RPMI7951 (cell line): ENCODE measurements around the gene ADGRV1. TPM values are rescaled to one million over a fixed set of nuclear protein-coding genes. Genes with fewer than 3 reads are reported as not detected.
"Not testable (repeated sequence)": the region's sequence is repeated elsewhere in the genome, so short reads cannot be mapped to it uniquely, and the experiment has no call there.

ENCODE experiments used
- DNase-seq: peaks from one replicate; pipeline ENCODE4 v3.0.0-alpha.2; 2012; ENCODE audit warnings: low read depth
- total RNA-seq: library from RNA; depleted of rRNA; stranded (reverse); fragments of >200 nt; shearing (Covaris generic); gene quantifications from 2 replicates; pipeline ENCODE4 v1.2.3, GENCODE V29; 2014

Gene ADGRV1
- total RNA-seq, 1 experiment from 2014 or later: 0.84 TPM

- no peak for DNase-seq
Observed at GRCh38 chr5:90718387-90718786, 159.8 kb downstream of the ADGRV1 start.

GRCh38 chr5:90739567-90739966, 181.0 kb downstream of the ADGRV1 start:
- no peak for DNase-seq

GRCh38 chr5:90740244-90740799, 181.7 kb downstream of the ADGRV1 start:
- DNase-seq: no peak

GRCh38 chr5:90741022-90741564, 182.5 kb downstream of the ADGRV1 start:
- no peak for DNase-seq

GRCh38 chr5:90746119-90746518, 187.5 kb downstream of the ADGRV1 start:
- no peak for DNase-seq

- DNase-seq: peak; percentile 29
Observed at GRCh38 chr5:90747175-90747574, 188.6 kb downstream of the ADGRV1 start.

GRCh38 chr5:90747693-90748092, 189.1 kb downstream of the ADGRV1 start:
- peak; percentile 17 for DNase-seq

- DNase-seq: no peak
Observed at GRCh38 chr5:90759119-90759518, 200.5 kb downstream of the ADGRV1 start.

- DNase-seq: no peak
Observed at GRCh38 chr5:90767710-90768109, 209.1 kb downstream of the ADGRV1 start.

- not testable (repeated sequence) for DNase-seq
Observed at GRCh38 chr5:90770006-90770541, 211.5 kb downstream of the ADGRV1 start.

GRCh38 chr5:90777959-90778358, 219.4 kb downstream of the ADGRV1 start:
- no peak for DNase-seq

GRCh38 chr5:90783460-90784333, 225.1 kb downstream of the ADGRV1 start:
- peak; percentile 47 for DNase-seq

- DNase-seq: no peak
Observed at GRCh38 chr5:90786756-90787155, 228.2 kb downstream of the ADGRV1 start.

GRCh38 chr5:90792725-90793124, 234.1 kb downstream of the ADGRV1 start:
- peak; percentile 2 for DNase-seq

- DNase-seq: no peak
Observed at GRCh38 chr5:90793183-90793582, 234.6 kb downstream of the ADGRV1 start.

GRCh38 chr5:90796919-90797318, 238.3 kb downstream of the ADGRV1 start:
- not testable (repeated sequence) for DNase-seq

GRCh38 chr5:90800082-90800481, 241.5 kb downstream of the ADGRV1 start:
- not testable (repeated sequence) for DNase-seq

- DNase-seq: not testable (repeated sequence)
Observed at GRCh38 chr5:90800515-90800914, 241.9 kb downstream of the ADGRV1 start.

GRCh38 chr5:90802474-90803317, 244.1 kb downstream of the ADGRV1 start:
- peak; percentile 8 for DNase-seq

- DNase-seq: no peak
Observed at GRCh38 chr5:90803381-90803780, 244.8 kb downstream of the ADGRV1 start.

GRCh38 chr5:90803876-90804275, 245.3 kb downstream of the ADGRV1 start:
- no peak for DNase-seq

GRCh38 chr5:90807496-90807895, 248.9 kb downstream of the ADGRV1 start:
- DNase-seq: no peak
